Measurements from ENCODE around the gene ALPK1.
"Not testable (repeated sequence)": the region's sequence is repeated elsewhere in the genome, so short reads cannot be mapped to it uniquely, and the experiment has no call there.

Gene ALPK1

DNA sequence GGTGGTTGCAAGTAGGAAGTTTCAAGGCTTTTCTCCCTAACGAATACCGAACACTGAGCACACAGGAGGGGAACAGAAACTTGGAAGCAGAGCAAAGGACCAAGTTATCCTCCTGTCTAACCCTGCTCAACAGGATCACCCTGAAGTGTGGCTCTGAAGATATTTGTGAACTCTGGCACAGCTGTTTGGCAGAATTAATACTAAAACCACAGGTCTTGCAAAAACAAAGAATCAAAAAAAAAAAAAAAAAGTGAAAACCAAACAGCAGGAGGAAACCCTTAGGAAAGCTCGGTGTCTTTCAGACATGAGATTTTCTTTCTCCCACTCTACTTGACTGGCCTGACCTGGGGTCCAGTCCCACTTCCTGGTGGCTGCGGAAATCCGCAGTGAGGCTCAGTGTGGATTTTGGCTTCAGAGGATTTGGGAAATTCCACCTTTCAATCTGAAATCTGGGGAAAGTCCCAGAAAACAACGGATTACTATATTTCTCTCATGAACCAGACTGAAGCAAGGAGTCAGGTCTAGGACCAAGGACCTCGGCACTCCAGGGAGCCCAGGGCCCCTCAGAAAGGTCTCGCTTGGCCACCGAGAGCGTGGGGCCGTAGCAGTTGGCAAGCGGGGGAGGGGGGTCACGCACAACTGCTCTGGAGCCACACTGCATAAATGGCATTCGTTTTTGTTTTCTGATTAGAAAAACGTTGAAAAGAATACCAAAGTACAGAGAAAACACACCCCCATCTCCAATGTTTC, 12.3 kb upstream of the ALPK1 start:
- no peak for DNase-seq

DNA sequence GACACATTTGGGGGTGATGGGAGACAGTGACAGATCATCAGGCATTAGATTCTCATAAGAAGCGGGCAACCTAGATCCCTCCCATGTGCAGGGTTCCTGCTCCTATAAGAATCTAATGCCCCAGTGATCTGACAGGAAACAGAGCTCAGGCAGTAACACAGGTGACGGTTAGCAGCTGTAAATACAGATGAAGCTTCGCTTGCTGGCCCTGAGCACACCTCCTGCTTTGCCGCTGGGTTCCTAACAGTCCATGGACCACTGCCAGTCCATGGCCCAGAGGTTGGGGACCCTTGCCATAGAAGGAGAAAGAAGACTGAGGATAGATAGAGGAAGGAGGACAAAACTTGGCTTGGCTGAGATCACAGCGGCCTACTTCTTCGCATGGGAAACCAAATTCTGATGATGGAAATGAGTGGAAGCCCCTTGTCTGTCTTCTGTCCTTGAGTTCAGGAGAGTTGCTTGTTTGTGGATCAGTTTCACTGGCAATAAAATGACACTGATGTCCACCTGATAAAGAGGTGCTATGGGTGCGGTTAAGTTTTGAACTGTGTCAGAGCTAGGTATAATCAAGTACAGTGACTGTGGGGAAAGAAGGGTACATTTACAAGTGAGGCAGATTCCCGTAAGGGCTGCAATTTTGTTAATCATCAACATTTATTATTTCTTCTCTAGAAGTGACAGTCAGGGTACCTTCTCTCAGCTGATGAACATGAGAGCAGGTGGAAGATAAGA, 9.7 kb upstream of the ALPK1 start:
- DNase-seq = no peak

DNA sequence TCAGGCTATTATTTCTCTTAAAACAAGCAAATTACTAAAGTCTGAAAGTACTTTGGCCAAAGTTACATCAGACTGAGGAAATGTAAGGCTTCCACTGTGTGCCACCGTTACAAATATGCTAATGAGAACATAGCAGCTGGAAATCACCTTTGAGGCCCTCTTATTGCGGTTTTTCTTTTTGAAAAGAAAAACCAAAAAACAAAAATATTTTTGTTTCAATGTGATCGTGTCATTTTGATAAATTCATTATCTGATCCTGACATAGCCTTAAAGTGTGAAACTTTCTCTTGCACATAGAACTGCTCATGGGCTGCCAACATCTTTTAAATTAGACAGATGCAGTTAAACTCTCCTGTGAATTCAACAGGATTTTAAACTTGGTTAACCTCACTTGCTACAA, 8.7 kb upstream of the ALPK1 start:
- no peak for DNase-seq

DNA sequence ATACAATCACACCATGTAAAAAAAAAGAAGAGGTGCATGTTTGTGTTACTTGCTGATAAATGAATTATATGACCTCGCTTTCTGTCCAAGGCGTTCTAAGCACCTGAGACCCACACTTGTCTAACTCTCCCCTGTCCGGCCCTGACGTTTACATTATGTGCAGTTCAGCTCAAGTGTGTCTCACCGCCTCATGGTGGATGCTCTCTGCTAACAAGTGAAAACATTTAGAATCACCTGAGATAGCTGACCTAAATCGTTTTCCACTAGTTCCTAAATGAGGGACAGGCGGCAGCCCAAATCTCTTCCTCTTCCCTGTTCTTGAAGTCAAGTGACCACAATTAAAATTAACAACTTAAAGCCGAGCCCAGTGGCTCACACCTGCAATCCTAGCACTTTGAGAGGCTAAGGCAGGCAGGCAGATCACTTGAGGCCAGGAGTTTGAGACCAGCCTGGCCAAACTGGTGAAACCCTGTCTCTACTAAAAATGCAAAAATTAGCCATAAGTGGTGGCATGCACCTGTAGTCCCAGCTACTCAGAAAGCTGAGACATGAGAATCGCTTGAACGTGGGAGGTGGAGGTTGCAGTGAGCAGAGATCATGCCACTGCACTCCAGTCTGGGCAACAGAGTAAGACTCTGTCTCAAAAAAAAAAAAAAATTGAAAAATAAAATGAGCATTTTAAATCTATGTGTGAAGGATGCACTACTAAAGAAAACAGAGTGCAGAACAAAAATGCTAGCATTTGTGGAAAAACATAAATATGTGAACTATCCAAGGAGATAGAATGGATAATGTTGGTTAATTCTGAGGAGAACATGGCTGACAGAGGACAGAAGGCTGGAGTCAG, 7.5 kb upstream of the ALPK1 start:
- no peak for DNase-seq

DNA sequence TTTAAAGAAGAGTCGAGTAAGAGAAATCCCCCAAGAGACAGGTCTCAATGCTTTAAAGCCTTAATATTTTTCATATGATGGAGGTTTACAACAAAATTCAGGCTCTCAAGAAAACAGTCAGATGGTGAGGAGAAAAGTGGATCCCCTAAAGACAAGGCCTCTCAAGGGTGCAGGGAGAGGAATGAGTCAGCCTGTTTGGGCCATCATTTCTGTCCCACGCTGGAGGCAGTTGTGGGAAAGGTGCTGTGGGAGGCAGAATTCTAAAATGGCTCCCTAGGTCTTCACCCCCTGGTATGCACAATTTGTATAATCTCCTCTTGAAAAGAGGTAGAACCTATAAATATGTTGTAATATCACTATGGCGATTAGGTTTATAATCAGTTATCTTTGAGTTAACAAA, 6.8 kb upstream of the ALPK1 start:
- no peak for DNase-seq

DNA sequence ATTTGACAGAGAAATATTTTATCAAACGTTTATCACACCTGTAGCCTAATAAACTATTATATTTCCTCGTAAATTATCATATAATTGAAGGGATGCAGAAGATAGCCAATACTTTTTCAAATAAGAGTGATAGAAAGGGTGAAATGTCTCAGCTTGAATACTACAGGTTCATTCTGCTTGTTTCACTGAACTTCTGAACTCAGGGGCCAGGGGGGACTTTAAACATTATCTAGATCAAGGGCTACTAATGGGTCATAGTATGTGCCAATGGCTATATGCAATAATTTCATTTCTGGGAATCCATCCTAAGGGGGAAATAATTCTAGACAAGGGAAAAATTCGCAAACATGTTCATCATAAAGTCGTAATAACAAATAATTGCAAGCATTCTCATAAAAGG, 2.6 kb downstream of the ALPK1 start:
- no peak for DNase-seq

DNA sequence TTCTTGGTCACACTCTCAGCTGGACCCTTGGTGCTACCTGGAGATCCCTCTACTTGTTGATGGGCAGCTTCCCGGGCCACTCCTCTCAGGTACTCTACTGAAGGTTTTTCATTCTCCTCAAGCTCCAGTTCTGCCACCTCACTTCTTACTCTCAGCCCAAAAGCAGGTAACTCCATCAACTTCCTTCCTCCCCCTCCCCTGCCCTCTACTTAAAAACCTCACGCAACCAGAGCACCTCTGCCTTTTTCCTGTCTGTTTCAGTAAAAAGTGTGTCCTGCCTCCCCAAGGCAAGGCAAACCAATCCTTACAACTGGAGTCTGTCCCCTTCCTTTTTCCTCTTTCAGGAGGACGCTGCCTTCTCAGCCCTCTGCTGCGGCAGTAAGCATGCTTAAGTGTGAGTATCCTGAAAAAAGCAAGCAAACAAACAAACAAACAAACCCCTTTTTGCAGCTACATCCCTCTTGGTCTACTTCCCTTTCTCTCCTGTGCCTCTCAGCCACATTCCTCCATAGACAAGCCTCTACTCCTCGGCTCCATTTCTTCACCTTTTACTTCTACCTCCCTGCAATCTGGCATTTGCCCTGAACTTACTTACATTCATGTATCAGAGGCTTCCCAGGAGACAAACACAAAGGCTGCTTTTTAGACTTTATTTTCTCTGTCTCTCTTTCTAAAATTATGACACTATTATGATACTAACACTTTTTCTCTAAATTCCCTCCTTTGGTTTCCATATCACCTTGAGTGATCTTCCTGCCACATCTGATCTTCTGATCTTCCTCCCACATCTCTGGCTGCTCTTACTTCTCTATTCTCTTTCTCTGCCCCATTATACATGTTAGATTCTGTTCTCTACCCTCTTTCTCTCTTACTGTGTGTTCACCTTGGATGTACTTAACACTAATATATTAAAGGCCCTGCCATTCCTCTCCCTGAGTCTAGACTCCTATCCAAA, 5.4 kb downstream of the ALPK1 start:
- no peak for DNase-seq

DNA sequence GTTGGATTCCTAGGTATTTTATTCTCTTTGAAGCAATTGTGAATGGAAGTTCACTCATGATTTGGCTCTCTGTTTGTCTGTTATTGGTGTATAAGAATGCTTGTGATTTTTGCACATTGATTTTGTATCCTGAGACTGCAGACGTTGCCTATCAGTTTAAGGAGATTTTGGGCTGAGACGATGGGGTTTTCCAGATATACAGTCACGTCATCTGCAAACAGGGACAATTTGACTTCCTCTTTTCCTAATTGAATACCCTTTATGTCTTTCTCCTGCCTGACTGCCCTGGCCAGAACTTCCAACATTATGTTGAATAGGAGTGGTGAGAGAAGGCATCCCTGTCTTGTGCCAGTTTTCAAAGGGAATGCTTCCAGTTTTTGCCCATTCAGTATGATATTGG, 8.3 kb downstream of the ALPK1 start:
- DNase-seq = not testable (repeated sequence)

DNA sequence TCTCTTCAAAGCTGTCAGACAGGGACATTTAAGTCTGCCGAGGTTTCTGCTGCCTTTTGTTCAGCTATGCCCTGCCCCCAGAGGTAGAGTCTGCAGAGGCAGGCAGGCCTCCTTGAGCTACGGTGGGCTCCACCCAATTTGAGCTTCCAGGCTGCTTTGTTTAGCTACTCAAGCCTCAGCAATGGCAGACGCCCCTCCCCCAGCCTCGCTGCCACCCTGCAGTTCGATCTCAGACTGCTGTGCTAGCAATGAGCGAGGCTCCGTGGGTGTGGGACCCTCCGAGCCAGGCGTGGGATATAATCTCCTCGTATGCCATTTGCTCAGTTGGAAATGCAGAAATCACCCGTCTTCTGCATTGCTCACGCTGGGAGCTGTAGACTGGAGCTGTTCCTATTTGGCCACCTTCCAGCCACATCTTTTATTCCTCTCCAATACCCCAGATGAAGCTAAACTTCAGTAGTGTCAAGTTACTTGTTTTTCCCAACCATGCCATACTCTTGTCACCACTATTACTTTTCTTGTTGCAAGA, 12.2 kb downstream of the ALPK1 start:
- peak; percentile 48 to 59 for DNase-seq

DNA sequence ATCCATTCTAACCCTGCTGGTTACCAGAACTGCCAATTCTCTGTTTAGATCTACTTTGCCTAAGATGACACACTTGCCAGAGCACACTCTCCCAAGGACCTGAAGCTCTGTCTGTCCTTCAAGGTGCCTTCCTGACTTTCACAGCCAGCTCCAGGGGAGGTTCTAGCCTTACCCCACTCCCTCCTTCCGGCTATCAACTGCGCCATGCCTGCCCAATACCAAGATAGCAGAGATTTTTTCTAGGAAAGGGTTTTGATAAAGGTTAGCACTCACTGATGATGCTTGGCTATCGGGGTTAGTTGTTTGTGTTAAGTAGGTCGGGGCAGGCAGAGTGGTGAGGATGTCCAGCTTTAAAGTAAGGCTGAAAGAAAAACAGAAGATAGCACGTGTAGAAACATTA, 14.3 kb downstream of the ALPK1 start:
- no peak for DNase-seq

DNA sequence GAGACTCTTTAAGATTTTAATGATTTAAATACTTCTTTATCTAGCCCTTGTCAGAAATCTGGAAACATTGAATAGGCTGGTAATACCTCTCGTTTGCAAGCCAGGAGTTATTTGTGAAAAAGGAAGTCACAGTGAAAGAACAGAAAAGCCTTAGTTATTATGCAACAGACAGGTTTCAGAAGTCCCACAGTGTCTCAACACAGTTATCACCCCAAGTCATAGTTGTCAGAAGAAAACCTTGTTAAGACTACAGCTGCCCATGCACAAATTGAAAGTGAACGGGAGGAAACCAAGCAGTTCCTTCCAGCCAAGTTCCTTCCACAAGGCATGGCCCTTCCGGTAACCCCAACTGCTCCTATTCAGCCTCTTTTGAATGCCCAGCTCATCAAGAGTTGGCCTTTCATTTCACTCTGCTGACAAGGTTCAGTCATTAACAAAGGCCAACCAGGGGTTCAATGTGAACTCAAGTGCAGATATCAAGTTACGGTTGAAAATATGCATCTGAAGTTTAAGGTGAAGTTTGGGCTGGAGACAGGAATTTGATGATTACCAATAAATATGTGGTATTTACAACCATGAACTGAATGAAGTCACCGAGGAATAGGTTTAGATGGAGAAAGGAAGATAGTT, 15.6 kb downstream of the ALPK1 start:
- no peak for DNase-seq

DNA sequence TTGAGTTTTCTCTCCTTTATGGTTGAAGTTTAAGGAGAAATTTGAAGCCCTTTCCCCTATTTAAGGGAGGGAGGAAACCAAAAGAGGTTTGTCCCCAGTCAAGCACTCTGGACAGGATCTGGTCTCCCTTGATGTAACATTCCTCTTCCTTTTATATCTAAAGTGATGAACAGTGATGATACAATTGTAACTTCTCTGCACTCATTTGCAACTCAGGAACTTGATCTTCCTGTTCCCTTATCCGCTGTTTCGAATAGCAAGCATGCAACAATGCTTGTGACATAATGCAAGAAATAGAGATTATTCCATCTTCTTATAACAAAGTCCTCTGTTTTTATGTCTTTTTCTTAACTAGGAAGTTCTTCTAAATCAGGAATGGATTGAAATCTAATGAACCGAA, 18.3 kb downstream of the ALPK1 start:
- DNase-seq = no peak

DNA sequence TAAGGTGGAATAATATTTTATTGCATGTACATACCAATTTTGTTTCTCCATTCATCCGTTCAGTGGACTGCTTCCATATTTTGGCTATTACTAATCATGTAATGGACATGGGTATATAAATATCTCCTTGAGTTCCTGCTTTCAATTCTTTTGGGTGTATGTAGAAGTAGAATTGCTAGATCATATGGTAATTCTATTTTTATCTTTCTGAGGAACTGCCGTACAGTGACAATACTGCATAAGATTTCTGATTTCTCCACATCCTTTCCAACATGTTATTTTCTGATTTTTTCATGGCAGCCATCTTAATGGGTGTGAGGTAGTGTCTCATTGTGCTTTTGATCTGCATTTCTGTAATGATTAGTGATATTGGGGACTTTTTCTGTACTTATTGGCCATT, 19.2 kb downstream of the ALPK1 start:
- DNase-seq = no peak

DNA sequence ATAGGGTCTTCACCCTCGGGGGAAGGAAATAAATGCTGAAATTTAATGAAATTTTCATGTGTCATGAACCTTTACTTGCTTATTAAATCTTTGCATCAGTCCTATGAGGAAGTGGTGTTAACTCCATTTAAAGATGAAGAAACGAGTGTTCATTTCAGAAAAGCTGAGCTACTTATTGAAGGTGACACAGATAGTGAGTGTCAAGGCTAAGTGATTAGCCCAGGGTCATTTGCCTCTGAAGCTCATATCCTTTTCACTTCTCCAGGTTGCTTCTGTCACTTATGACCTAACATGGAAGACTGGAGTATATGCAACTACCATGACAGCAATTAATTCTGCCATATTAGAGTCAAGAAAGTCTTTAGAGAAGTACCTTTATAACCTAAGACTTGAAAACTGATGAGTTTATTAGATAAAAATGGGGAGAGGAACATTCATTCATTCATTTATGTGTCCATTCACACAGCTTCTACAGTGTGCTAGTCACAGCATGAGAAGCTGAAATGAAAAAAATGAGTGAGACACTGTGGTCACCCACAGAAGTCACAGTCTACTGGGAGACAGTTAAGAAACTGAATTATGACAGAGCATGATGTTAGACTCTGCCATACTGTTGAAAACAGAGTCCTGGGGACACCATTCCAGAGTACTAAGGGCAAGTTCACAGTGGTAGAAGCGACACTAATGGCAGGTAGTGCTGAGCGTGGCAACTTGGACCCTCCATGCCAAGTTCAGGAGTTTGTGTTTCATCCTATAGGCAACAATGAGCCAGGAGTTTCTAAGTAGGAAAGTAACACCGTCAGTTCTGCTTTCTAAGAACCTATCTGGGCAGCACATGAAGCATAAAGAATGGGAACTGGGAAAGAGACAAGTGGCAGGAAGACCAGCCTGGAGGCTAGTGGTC, 21.3 kb downstream of the ALPK1 start:
- DNase-seq = no peak

DNA sequence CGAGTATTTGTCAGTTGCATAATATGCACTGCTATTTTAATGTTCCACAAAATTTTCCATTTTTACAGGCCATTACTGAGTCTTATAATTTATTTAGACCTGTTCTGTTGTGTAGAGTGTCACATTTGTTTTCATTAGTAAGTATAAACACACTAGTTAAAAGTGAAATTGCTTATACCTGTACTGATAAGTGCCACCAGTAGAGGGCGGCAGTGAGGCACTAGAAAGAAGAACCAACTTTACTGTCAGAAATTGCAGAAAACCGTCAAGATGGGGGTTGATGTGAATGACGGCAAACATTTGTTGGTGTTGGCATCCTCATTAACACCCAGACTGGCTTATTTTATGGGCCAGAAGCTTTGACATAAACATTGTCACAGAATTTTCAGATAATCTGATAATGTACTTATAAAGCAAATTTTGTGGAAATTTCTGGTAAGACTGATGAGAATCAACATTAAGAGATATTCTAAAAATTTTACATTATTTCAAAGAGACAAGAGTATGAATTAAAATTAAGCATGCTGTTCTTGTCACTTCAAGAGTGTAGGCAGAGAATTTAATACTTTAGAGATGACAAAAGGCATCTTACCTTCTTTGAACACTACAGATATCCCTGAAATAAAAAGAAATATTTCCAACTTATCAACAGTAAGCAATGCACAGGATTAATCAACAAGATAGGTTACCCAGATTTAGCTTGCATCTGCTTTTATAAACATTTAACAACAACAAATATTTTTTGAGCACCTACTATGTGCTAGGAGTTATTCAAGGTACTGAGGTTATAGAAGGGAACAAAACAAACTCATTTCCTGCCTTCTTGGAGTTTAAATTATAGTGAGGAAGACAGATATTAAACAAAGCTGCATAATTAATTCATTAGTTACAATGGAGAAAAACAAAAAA, 24.9 kb downstream of the ALPK1 start:
- DNase-seq = peak; percentile 80 to 83

DNA sequence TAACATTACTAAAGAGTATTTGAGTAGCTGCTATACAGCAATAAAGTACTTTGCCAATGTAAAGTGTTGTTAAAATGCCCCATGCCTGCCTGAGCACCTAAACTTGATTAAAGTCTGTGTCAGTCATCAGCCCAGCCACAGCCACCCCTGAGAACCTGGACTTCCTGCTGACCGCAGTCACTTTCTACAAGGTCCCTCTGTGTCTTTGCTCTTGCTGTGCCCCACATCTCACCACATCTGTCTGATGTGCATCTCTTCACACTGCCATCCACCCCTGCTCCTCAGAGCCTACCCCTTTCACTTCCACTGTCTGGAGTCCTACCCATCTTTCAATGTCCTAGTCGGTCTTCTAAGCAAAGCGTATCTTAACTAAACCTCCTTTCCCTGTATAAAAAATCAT, 25.7 kb downstream of the ALPK1 start:
- DNase-seq = no peak

DNA sequence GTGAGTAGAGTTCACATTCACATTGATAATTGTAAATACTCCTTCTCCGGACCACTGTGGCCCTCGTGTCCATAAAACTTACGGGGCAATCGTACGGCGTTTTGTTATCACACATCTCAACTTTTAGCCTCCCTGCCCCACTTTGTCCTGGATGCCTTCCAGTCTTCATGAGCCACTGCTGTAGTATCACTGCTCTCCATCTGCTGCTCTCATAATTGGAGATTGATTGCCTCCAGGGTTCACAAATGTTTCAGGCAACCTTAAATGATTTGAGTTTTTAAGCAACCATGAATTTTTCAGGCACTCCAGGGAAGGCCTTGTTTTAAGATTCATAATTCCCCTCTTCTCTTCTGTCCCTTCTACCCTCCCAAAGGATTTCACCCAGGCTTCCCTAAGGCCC, 28.4 kb downstream of the ALPK1 start:
- no peak for DNase-seq

DNA sequence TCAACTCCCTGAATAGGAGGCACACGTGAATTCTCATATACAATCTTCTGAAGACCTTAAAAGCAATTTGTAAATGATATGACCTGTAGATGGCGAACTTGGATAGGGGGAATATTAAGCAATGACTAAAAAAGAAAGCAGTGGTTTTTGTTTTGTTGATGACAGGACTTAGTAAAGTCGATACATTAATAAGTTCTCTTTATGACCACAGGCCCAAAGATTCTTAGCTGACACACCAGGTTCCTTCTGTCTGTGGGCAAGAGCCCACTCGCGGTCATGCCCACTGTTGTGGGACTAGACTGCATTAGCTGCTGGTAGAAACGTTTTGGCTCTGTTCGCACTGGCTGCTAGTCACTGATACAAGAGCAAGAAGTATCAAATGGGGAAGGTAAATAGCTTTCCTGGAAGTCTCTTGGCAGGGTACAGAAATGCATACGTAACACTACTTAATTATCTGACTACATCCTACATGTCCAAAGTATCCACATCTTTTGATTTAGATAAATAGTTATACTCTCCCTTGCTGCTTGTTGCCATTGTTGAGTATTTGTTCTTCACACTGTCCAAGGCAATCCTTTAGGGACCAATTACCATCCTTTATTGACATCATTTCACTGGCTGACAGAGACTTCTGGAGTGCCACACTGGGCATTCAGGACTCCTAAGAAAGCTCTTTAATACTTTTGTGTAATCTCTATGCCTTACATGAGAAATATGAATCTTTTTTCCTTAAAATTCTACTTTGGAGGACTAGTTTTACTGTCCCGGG, 31.0 kb downstream of the ALPK1 start:
- peak in 1 of 2 experiments; percentile 36 for DNase-seq

DNA sequence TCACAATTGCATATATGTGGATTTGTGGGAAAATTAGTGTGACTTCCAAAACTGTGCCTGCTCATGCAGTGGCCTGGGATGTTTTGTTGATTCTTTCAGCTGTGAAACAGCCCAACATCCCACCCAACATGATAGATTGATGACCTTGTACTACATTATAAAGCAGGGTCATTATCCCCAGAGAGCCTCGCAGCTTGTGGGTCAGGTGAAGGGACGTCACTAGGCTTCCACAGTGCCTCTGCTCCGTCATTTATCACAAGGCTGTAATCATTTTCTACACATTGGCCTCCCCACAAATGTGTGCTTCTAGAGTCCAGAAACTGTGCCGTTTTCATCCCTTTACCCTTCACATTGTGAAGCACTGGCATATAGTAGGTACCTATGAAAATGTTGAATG, 31.6 kb downstream of the ALPK1 start:
- DNase-seq = no peak
